HG03066 (cell line): ENCODE measurements around the gene RHEB.

Experiments
- ATAC-seq: cut with Tn5 transposase; IDR thresholded peaks from one replicate; pipeline ENCODE4 v1.9.1; 2021; ENCODE audit warnings: low read depth; ENCODE audit not compliant: unreplicated experiment

Gene RHEB

DNA sequence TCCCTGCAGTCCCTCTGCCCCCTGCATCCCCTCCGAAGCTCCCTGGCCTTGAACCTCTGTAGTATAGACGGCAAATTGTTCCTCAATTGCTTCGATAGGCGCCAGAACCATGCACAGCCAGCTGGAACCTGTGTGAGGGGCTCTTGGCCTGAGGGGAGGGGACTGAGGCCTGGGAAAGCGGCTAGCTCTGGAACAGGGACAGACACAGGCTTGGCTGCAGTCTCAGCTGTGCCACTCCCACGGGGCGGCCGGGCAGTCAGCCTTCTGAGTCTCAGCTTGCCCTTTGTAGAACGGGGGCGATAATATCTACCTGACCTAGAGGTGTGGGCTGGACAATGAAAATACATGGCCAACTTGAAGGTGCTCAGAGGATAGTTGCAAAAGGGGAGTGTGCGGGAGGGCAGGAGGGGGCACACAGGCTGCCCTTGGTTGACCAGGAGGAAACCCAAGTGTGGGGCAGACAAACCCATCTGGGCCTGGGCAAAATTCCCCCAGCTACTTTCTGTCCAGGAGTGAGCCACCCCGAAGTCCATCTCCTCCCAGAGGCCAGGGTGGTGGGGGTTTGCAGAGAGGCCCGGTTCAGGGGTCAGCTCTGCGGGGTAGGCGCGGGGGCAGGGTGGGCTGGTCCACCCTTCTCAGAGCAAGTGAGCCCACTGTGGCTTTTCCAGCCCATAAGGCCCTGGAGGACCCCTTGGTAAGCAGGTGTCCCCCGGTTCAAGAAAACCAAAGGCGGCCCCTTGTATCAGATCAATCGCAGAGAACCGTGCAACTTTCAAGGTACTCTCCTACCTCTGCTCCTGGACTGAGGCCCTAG lies 84.4 kb downstream of the RHEB start:
- ATAC-seq, result no peak

DNA sequence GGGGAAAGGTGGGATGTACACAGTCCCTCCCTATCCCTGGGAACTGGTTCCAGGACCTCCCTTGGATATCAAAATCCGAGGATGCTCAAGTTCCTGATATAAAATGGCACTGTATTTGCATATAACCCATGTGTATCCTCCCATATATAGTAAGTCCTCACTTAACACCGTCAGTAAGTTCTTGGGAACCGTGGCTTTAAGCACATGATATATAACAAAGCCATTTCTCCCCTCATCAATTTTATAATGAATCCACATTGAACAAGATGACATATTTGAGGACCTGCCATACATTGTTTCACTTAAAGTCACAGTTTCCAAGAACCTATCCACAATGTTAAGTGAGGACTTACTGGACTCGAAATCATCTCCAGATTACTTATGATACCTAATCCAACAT lies 85.1 kb downstream of the RHEB start:
- no peak for ATAC-seq

DNA sequence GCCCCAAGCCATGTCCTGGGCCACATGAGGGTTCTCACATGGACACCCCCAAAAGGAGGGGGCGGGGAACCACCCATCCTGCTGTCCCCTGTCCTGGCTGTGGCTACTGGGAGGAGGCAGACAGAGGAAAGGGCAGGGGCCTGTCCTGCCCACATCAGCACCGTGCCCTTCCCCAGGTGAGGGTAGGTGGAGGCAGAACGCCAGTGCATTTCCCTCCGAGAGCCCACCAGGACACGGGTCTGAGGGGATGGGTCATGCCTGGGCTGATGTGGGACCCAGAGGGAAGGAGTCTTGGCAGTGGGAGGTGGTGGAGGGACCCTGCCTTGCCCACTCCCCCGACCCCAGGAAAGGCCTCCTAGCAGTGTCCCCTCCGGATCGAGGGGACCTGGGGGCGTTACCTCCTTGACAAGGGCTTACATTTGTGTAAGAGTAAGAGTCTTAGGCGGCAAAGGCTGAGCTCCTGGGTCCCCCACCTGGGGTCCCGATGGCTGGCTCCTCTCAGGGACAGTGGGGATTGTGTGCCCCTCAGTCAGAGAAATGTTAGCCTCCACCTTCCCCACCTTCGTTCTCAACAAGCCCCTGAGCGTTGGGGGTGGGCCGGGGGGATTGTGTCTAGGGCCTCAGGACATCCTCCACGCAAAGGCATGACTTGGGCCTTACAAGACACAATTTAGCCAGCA lies 85.8 kb downstream of the RHEB start:
- ATAC-seq, result no peak

DNA sequence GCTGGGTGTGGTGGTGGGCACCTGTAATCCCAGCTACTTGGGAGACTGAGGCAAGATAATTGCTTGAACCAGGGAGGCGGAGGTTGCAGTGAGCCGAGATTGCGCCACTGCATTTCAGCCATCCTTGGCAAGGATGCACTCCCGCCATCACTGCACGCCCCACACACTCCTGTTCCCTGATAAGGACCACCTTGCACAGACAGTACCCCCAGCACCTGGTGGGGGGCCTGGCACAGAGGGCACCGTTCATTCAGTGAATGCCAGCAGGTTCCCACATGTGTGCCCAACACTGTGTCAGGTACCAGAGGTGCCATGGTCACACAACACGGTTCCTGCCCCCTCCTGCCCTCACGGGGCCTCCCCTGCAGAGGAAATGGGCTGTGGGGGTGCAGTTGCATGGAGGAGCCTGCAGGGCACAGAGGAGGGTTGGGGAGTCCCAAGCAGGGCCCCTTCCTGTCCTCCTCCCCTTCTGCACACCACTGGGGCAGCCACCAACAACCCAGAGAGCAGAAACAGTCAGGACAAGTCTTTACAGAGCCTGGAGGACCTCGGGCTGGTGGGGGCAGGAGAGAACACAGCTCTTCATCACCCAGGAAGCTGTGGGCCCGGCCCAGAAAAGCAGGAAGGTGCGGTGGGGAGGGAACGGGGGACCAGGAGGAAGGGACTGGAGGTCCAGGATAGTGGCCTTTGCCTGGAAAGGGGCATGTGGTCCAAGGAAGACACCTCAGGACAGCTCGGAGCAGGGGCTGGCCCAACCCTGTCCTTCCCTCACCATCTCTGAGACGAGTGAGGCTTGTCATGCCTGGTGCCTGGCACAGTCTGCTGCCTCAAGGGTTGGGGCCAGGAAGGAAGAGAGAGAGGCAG lies 86.8 kb downstream of the RHEB start:
- ATAC-seq, result peak; percentile 49

DNA sequence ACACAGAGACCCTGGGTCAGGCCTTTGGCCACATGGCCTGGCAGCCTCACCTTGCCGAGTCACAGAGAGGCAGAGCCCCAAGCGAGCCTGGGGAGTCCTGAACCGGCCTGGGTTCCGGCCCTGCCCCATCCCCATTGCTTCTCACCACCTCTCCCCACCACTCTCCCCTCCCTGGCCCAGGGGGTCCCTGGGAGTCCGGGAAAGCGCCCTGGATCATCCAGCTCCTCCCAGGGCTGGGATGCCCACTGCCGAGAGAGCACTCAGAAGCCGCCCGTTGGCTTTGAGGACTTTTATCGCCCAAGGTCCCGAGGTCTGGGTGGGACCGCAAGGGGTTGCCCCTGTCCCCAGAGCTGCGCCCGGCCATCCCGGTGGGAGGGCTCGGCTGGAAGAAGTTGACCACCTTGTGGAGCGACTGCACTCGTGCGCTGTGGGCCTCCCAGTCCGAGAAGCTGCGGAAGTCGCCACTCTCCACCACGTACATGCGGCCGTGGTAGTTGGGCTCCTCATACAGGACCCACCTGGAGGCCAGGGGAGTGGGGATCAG lies 87.9 kb downstream of the RHEB start:
- no peak for ATAC-seq

DNA sequence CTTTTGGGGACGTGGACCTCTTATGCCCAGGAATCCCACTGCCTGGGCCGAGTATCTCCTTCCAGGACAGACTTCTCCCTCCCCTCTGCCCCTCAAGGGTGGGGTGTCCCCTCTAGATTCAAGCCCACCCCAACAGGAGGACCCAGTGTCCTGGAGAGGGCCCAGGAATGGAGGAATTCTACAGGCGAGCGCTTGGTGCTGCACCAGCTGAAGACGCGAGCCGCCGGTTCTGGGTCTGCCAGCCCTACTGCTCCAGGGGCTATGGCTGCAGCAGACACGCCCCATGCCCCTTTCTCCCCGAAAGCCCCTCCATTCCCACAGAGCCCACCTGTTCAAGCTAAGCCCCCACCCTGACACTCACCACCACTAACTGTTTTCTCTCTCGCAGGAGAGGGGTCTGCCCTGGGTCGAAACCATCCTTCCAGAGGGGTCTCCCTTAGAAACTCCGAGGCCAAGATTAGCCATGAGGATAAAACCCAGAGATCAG lies 88.4 kb downstream of the RHEB start:
- ATAC-seq, result no peak

DNA sequence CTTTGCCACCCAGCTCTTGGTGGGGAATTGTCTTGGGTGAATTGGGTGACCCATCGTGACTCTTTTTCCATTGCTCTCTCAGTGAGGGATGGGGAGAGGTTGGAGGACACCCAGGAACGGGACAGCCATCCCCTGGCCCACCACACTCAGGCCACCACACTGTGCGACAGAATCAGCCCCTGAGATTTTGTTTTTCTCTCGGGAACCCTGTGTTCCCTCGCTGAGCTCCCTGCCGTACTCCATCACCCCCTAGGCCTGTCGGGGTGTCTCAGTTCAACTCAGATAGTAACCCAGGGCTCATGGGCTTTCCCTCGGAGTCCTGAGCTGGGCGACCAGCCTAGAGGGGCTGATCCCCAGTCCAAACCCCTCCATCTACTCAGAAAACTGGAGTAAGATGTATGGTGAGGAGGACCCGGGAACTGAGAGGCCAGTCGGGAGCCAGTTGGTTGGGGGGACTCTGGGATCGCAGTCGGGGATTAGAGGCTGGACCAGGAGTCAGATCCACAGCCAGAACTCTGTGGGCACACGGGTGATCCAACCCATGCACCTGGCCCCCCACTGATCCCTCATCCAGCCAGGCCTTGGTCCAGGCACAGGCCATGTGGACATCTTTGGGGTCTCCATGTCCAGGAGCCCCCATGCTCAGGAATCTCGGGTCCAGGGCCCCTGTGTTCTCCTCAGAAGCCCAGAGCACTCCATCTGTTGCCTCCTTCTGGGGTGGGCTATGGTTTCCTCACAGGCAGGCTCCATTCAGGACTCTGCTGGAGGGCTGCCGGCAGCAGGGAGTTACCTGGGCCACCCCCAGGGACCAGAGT lies 89.1 kb downstream of the RHEB start:
- no peak for ATAC-seq

DNA sequence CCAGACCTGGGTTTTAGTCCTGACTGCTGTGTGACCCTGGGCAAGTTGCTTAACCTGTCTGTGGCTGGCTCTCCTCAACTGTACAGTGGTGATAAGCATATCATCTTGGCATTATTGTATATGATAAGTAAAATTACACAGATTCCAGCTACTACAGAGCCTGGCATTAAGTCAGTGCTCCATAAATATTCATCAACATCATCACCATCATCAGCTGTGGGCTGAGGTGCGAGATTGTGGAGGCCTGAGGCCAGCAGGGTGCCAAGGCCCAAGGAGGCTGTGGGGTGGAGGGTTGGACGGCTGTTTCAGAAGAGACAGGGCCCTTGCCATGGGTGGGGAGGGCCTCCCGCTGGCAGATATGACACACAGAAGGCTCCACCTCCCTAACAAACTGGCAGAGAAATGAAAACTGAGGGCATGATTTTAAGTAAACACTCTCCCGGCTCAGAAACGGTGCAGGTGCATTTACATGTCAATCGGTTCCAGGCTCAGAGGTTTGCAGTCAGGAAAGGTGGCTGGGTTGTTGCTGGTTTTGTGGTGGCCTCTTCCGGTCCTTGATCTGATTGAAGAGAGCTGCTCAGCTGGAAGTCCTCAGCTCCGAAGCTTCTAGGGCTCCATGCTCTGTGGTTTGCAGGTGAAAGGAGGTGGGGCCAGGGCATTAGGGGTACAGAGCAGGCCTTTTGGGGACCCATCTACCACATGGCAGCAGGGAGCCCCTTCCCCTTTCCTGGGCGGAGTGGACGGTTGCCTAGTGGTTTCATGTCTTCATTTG lies 89.9 kb downstream of the RHEB start:
- ATAC-seq, result no peak

DNA sequence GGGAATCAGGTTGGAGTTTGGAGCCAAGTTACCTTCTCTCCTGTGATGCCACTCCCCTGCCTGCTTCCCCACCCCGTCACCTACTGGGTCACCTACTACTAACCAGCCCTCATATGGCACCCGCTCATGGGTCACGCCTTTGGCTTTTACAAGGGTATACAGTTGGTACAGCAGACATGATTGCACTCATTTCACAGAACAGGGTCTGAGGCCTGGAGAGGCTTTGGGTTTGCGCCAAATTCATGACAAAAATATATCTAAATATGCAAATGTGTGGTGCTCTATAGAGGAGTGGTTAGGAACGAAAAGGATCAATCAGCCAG lies 90.5 kb downstream of the RHEB start:
- no peak for ATAC-seq

DNA sequence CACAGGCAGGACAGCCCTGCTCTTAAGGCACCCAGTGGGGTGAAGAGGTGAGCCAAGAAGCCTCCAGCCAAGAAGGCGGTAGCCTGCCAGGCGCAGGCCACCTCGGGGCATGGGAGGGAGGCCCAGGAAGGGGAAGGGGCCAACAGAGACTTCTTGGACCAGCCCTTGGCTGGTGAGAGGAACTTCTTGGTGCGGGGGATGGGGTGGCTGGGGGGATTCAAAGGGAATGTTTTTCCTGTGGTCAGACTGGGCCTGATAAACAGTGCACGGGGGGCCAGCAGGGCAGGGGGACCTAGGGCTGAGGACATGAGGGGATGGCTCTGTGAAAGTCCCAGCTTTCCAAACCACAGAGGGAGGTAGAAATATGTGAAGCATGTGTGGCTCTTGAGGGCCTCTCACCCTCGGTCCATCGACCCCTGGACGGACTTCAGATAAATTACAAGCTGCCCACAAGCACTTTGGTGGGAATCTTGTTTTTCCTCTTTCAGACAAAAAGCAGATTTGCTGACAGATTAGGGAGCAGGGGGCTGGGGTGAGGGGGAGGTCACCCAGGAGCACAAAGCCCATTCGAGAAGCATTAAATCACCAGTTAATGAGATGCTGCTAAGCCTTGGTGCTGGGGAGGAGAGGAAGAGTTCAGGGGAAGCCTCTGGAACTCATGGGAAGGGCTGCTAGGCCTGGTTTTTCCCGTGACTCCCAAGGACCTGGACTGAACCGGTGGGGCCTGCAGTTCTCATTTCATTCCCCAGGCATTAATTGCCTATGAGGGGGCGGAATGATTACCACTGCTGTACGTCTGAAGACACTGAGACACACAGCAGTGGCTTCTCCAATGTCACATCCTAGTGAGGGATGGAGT lies 91.1 kb downstream of the RHEB start:
- ATAC-seq, result no peak

DNA sequence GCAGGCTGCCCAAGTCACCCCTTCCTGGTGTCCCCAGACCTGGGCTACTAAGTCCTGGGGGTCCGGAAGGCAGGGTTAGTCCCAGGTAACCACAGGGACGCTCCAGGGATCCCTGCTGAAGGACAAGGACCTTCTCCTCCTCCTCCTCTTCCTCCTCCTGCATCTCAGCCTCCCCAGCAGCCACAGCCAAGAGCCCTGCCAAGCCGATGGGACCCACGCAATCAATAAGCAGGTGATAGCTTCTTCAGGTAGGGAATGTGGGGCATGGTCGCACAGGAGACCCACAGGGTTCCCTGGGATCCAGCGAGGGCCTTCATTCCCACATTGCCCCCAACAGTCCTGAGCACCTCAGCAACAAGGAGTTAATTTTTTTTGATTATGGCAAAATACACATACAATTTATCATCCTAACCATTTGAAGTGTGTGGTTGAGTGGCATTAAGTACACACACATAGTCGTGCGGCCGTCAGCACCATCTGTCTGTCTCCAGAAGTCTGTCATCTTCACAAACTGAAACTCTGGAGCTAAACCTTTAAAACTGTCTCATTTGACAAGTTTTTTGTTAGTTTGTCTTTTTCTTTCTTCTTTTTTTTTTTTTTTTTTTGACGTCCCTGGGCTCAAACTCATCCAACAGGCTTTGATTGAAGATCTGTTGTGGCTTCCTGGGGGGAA lies 91.9 kb downstream of the RHEB start:
- ATAC-seq, result no peak

DNA sequence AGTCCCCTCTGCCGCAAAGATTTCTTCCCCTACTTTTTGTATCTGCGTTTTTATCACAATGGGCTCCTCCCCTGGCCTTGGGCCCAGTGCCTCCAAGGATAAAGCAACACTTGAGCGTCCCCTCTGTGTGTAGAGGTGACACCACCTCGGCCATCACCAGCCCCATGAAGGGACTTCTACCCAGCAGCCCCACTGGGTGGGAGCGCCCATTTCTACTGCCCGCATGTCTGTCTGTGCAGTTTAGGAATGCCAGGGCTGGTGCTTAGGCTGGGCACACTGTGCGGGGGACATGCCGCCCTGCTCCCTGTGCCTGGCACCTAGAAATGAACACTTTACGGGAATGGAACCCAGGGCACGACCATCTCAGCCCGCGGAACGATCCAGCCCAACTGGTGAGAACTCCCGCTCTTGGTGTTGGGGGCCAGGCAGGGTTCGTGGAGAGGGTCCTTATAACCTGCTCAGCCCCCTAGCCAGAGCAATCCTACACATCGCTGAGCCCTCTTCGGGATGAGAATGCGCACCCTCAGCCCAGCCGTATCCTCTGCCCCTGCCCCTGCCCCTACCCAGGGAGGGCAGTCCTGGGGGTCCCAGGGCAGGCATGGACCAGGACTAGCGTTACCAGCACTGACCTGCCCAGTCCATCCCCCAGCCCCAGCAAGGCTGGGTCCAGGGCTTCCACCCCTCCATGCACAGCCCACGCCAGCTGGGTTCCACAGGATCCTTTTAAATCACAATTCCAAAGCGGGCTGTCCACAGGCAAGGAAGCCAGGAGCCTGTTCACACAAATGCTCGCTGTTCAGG lies 92.6 kb downstream of the RHEB start:
- no peak for ATAC-seq

DNA sequence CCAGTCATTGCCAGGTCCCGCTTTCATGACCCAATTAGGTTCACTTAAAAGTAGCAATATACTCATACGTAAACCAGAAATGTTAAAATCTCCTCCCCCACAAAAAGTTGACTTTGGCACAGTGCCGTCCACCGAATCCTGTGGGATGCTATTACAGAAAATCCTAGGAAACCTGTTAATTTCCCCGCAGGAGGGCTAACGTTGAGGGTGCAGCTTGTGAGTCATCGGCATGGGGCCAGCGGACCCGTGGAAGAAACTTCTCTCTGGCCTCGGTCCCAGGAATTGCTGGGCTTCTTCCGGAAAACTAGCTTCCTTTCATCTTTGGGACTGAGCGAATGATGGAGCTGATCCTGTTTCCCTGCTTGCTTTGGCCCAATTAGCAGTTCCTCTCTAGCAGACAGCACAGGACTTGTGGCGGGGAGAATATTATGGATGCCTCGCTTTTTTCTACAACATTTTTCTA lies 93.2 kb downstream of the RHEB start:
- no peak for ATAC-seq

DNA sequence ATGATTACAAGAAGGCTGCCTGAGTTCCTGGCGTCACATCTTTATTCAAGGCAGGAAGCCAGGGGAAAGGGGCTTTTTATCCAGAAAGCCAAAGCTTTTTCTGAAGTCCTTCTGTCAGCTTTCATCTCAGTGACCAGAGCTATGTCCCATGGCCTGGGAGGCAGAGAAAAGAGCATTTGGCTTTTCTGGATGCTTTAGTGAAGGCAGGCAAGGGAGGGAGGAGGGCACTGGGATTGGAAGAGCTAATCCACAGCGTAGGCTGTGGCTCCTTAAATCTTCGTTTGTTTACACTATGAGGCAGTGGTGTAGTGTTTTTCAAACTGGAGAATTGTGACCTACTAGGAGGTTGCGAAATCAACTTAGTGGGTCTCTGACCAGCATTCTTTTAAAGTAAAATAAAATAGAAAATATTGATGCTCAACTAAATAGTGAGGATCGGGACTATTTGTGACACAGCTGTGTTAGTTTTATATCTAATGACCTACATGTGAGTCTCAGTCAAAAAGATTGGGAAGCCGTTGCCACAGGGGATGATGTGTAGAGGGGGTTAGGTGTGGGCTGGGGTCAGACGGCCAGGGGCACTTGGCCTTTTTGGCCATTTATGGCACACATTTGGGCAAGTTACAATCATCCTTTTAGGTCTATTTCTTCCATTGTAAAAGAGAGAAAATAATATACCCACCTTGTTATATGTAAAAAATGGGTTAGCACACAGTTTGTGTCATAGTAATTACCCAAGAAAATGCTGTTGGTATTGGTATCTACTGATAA lies 93.8 kb downstream of the RHEB start:
- ATAC-seq, result no peak

DNA sequence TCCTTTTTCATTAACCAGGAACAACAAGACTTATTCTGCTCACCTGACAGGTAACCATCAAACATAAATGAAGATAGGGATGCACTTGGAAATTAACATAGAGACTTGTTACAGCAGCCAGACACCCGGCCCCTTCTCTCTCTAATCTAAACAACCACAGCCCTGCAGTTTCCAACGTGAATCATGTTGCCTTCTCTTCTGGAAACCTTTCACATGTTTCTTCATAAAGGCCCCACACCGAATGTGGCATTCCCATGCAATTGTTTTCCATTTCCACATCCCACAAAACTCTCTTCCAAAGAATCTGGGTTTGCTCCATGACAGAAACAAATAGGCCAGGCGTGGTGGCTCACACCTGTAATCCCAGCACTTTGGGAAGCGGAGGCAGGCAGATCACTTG lies 94.9 kb downstream of the RHEB start:
- no peak for ATAC-seq

DNA sequence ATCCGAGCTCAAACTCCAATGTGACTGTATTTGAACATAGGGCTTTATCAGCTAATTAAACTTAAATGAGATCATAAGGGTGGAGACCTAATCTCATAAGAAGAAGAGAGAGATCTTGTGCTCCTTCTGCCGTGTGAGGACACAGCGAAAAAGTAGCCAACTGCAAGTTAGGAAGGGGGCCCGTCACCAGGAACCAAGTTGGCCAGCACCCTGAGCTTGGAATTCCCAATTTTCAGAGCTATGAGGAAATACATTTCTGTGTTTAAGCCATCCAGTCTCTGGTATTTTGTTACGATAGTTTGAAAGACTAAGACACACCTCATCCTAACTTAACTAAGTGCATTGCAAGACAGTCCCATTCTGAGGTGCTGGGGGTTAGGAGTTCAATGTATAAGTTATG lies 95.8 kb downstream of the RHEB start:
- ATAC-seq, result no peak
